Fibroblast of mammary gland (primary cell): ENCODE results near the gene HIF3A.

ENCODE experiments used
- DNase-seq: peaks from one replicate; pipeline ENCODE4 v3.0.0-alpha.2; 2010; ENCODE audit warnings: low read depth
- H3K4me3 ChIP-seq: 2 replicates; pipeline ENCODE4 v1.5.1; 2011; ENCODE audit warnings: low read depth, mild to moderate bottlenecking, low read length, moderate library complexity; ENCODE audit not compliant: control insufficient read depth
- TF ChIP-seq, protein P1 (sequence below): conservative IDR thresholded peaks from 2 replicates; pipeline ENCODE4 v1.5.1; 2011; ENCODE audit warnings: low read depth, low read length, inconsistent platforms; ENCODE audit not compliant: control insufficient read depth, insufficient read depth

Gene HIF3A

DNA sequence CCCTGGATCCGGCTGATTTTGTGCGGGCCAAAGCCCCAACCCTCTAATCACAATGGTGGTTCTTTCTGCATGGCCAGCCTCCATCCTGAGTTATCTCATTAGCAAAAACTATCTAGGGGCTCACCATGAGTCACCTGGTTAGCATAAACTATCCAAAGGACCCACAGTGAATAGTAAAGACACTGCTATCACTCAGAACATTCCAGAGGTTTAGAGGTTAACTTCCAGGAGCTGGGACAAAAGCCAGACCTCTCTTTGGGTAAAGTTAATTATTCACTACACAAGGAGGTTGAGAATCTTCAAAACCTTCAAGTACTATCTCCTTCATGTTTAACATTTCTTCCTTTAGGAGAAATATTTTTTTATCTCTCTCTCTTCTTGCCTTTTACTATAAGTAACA lies 31.2 kb downstream of the HIF3A start:
- TF ChIP-seq, protein P1, sequence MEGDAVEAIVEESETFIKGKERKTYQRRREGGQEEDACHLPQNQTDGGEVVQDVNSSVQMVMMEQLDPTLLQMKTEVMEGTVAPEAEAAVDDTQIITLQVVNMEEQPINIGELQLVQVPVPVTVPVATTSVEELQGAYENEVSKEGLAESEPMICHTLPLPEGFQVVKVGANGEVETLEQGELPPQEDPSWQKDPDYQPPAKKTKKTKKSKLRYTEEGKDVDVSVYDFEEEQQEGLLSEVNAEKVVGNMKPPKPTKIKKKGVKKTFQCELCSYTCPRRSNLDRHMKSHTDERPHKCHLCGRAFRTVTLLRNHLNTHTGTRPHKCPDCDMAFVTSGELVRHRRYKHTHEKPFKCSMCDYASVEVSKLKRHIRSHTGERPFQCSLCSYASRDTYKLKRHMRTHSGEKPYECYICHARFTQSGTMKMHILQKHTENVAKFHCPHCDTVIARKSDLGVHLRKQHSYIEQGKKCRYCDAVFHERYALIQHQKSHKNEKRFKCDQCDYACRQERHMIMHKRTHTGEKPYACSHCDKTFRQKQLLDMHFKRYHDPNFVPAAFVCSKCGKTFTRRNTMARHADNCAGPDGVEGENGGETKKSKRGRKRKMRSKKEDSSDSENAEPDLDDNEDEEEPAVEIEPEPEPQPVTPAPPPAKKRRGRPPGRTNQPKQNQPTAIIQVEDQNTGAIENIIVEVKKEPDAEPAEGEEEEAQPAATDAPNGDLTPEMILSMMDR = no peak
- no peak for DNase-seq
- no peak overlapping the region for H3K4me3 ChIP-seq

DNA sequence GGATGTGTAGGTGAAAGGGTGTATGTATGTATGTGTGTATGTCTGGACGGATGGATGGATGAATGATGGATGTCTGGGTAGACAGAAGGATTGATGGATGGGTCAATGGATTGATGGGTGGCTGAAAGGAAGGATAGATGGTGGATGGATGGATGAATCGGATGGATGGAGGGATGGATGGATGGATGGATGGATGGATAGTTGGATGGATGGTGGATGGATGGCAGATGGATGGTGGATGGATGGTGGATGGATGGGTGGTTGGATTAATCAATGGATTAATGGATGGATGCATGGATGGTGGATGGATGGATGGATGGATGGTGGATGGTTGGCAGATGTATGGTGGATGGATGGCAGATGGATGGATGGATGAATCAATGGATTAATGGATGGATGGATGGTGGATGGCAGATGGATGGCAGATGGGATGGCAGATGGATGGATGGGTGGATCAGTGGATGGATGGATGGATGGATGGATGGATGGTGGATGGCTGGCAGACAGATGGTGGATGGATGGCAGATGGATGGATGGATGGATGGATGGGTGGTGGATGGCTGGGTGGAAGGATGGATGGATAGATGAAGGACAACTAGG lies 33.6 kb downstream of the HIF3A start:
- H3K4me3 ChIP-seq = no peak overlapping the region
- DNase-seq = no peak
- TF ChIP-seq, protein P1 = no peak

DNA sequence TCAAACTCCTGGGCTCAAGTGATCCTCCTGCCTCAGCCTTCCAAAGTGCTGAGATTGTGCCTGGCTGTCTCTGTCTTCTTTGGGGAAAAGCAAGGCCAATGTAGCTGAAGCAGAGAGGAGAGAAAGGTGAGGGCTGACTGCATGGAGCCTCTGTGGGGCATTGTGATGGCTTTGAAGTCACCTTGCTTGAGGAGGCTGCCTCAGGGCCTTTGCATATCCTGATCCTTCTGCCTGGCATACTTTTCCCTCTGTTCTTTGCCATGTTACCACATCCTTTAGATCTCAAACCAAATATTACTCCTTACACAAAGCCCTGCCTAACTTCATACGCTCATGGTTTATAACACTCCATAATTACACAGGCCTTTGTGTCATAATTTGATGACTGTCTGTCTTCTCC lies 40.6 kb downstream of the HIF3A start:
- no peak overlapping the region for H3K4me3 ChIP-seq
- TF ChIP-seq, protein P1 = no peak
- no peak for DNase-seq

DNA sequence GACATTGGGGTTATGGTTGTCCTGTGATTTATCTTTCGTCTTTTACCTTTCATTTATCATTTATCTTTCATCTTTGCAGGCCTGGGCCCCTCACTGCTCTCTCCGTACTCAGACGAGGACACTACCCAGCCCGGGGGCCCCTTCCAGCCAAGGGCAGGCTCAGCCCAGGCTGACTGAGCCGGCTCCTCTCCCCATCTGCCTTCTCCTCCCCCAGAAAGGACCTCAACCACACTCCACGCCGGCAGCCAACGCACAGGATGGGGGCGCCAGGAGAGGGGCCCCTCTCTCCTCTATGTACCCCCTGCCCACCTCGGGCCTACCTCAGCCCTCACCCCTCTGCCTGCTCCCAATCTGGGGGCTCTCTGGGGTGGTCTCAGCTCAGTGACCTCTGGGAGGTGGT lies 42.6 kb downstream of the HIF3A start:
- DNase-seq = no peak
- no peak overlapping the region for H3K4me3 ChIP-seq
- TF ChIP-seq, protein P1 = no peak

DNA sequence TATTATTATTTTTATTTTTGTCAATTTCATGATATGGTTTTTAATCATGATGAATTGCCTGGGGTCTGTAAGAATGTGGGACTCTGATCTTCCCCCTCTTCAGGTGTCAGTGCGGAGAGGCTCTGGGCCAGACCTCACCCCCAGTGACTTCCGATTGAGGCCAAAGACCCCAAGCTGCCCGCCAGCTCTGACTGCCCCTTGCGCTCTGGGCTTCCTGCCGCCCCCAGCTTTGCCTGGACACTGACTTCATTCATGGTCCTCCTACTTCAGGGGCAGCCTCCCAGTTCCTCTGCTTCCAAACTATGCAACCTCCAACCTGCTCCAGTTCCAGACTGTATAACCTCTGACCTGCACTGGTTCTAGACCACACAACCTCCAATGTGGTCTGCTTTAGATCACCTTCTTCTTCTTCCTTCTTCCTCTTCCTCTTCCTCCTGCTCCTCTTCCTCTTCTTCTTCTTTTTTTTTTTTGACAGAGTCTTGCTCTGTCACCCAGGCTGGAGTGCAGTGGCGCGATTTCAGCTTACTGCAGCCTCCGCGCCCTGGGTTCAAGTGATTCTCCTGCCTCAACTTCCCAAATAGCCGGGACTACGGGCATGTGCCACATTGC lies 43.3 kb downstream of the HIF3A start:
- no peak for DNase-seq
- TF ChIP-seq, protein P1 = no peak
- no peak overlapping the region for H3K4me3 ChIP-seq

DNA sequence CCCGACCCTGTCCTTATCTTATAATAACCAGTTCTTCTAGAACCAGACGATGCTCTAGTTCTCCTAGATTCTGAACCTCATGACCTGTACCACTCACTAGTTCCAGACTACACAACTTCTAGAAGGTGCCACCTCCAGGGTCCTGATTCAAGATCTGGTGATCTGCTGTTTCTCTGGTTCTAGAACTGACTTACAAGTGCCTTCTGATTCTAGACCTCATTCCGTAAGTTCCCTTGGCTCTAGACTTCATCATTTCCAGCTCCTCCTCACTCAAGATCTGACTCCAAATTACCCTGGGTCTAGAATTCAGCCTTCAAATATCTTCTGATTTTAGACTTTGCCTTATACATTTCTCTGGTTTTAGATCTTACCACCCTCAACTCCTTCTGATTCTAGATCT lies 45.1 kb downstream of the HIF3A start:
- no peak for DNase-seq

More for the DNA sequence above, 45.1 kb downstream of the HIF3A start:
- no peak overlapping the region for H3K4me3 ChIP-seq
- TF ChIP-seq, protein P1 = no peak
